Mesodermal cell (in vitro differentiated cells): ENCODE data around the gene PARP4. TPM values are rescaled to one million over a fixed set of nuclear protein-coding genes. Genes with fewer than 3 reads are reported as not detected.
"Not testable (repeated sequence)": the region's sequence is repeated elsewhere in the genome, so short reads cannot be mapped to it uniquely, and the experiment has no call there.

ENCODE experiments used
- H3K27ac ChIP-seq: 2 replicates; pipeline ENCODE4 v1.7.0; 2013; ENCODE audit warnings: mild to moderate bottlenecking, low read depth, low read length, moderate library complexity; ENCODE audit not compliant: severe bottlenecking
- H3K36me3 ChIP-seq: 2 replicates; pipeline ENCODE4 v1.7.1; 2013; ENCODE audit warnings: mild to moderate bottlenecking, low read length, moderate library complexity; ENCODE audit not compliant: control insufficient read depth, insufficient read depth
- H3K4me1 ChIP-seq: one replicate; pipeline ENCODE4 v1.7.1; 2013; ENCODE audit warnings: mild to moderate bottlenecking, low read length; ENCODE audit not compliant: insufficient read depth, control insufficient read depth, poor library complexity, severe bottlenecking
- H3K4me3 ChIP-seq: 2 replicates; pipeline ENCODE4 v1.7.0; 2013; ENCODE audit warnings: low read length, control low read depth, mild to moderate bottlenecking; ENCODE audit not compliant: insufficient read depth, poor library complexity, severe bottlenecking; ENCODE audit errors: extremely low read depth
- H3K9me3 ChIP-seq: 2 replicates; pipeline ENCODE4 v1.7.1; 2013; ENCODE audit warnings: mild to moderate bottlenecking, low read length, moderate library complexity; ENCODE audit not compliant: control insufficient read depth
- WGBS, 2 experiments: methylation state at CpG; one replicate each; pipeline ENCODE4 v1.1.5; 2013; ENCODE audit warnings: missing lambda C conversion rate in 2 of 2; ENCODE audit not compliant: insufficient coverage in 2 of 2; 5-methylcytosine and 5-hydroxymethylcytosine counted together
- polyA plus RNA-seq, 2 experiments: library from polyadenylated mRNA; stranded (reverse); fragments of 50-300 nt; gene quantifications; one replicate each; pipeline ENCODE4 v1.2.3, GENCODE V29; 2013

PARP4 gene
- polyA plus RNA-seq (2013, experiment 1 of 2), result 37.0 TPM
- 36.8 TPM for polyA plus RNA-seq (2013, experiment 2 of 2)

DNA sequence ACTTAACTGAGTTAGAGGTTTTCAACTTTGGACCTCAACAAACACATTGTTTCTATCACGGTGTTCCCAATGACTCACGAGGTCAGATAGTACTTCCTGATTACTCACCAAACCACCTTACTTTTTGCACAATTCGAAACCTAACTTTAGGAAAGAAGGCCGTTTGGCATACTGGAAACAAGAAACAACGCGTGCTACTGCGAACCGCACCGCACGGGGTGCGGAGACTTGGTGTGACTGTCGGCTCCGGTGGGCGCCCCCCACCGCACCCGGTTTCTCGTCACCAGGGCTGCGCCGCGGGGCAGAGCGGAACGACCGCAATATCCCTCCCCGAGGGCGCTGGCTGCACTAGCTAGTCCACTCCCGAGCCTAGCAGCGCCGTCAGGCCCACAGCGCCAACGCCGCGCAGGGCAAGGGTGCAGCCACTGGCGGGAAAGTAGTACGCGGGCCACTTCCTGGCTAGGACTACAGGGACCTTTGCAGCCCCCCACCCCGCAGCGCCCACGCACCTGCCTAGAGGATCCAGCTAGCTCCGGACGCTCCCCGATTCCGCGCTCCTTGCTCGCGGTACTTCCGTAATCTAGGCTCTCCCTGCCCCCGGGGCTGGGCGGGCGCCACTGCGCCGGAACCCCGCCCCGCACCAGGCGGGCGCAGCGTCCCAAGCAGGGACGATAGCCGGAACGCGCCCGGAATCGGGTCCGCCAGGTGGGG is at the start of gene PARP4:
Gene PARP4, minus strand, starts transcription at position 582 of the 711 bp plus-strand sequence. CDS start 9,002 bp downstream, outside the sequence.
- no peaks in the 10 kb centered on the region for H3K9me3 ChIP-seq
- H3K4me1 ChIP-seq, result peaks cover 7% of the 10 kb centered on the region
- peaks cover 9% of the 10 kb centered on the region for H3K36me3 ChIP-seq
- 0% methylated on average over 54 to 60 of the region's 63 CpGs for WGBS, 2 experiments
- H3K4me3 ChIP-seq, result peak within 1 kb of the TSS; percentile 67
- H3K27ac ChIP-seq, result peak within 1 kb of the TSS; percentile 84

- 96 to 97% methylated on average over 14 to 17 of the region's 34 CpGs for WGBS, 2 experiments
- not testable (repeated sequence) for H3K36me3 ChIP-seq, H3K4me3 ChIP-seq, H3K27ac ChIP-seq, H3K4me1 ChIP-seq, H3K9me3 ChIP-seq
Measured at GRCh38 chr13:24560579-24561187, 48.1 kb upstream of the PARP4 start.

DNA sequence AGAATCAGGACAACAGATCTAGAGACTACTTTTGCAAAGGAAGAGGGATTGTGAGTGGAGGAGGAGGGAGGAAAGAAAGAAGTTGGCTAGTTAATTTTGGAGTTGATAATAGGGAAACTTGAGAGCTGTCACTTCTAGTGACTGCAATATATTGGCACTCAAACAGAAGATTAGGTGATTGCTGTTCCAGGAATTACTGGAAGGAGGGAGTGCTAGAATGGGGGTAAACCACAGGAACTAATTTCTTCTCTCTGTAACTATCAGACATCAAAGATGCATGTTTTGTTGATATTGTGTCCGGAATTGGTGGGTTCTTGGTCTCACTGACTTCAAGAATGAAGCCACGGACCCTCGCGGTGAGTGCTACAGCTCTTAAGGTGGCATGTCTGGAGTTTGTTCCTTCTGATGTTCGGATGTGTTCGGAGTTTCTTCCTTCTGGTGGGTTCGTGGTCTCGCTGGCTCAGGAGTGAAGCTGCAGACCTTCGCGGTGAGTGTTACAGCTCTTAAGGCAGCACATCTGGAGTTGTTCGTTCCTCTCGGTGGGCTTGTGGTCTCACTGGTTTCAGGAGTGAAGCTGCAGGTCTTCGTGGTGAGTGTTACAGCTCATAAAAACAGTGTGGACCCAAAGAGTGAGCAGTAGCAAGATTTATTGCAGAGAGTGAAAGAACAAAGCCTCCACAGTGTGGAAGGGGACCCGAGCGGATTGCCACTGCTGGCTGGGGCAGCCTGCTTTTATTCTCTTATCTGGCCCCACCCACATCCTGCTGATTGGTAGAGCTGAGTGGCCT is 47.0 kb upstream of the PARP4 start:
- H3K27ac ChIP-seq, H3K4me1 ChIP-seq, H3K36me3 ChIP-seq, H3K4me3 ChIP-seq, H3K9me3 ChIP-seq: not testable (repeated sequence)
- 90 to 100% methylated on average over 1 to 3 of the region's 15 CpGs for WGBS, 2 experiments

DNA sequence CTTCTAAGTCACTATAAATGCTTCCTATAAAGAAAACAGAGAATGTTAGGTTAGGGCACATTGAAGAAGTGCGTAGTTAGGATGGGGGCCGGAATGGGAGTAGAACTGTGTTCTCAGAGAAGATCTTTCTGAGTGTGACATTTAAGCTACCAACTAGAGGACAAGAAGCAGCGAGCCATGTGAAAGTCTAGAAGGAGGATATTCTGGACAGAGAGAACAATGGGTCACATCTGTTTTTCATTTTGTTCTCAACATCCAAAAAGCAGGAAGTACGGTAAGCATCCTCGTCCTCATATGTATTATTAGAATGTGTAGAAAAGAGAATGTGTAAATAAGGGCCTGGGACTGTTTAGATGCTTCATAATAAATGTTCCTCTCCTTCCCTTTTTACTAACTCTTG is 44.5 kb upstream of the PARP4 start:
- 80% methylated on average over 3 of the region's 5 CpGs; no CpG with 5 or more reads in 1 of the 2 experiments for WGBS, 2 experiments
- Histone ChIP-seq H3K27ac (no peak overlapping the region), H3K4me1 (no peaks in the 10 kb centered on the region), H3K4me3 (no peak overlapping the region), H3K36me3 (no peaks in the 10 kb centered on the region), H3K9me3 (no peaks in the 10 kb centered on the region)

GRCh38 chr13:24553892-24554291 is 41.3 kb upstream of the PARP4 start:
- 83 to 96% methylated on average over 2 to 4 of the region's 5 CpGs for WGBS, 2 experiments
- H3K27ac ChIP-seq, H3K9me3 ChIP-seq, H3K4me1 ChIP-seq, H3K36me3 ChIP-seq, H3K4me3 ChIP-seq: not testable (repeated sequence)

DNA sequence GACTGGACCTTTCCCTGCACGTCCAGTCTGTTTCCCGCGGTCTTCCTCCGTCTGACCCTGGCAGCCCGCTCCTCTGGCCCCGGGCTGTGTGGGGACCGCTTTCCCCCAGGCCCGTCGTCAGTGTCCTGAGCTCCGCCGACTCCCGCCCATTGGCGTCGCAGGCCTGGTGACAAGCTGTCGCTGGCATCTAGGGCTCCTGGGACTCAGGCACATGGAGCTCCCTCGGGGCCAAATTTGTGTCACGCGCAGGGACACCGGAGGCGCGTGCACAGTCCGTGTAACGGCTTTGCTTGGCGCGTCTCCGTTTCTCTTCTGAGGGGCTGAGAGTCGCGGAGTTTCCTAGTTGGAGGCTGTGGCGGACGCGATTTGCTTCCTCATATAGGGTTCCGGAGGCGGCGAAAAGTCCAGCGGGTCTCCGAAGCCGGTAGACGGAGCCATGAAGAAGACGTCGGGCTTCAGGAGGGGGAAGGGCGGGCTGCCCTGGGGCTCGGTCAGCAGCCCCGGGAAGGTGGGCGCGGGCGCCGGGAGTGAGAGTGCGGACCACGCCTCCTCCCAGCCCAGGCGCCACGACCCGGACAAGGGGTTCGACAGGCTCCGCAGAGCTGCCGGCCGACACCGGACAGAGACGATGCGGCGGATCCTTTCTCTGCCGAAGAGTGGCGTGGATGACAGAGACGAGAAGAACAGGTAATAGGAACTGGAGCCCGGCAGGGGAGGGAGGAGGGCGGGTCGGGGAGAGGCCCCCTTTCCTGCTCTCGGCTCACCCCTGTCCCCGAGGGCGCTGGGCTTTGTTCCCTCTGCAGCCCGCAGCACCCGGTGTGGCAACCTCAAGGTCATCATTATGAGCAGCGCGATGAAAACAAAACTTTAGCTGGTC is 29.1 kb upstream of the PARP4 start:
- H3K27ac ChIP-seq, H3K9me3 ChIP-seq, H3K4me1 ChIP-seq, H3K36me3 ChIP-seq: not testable (repeated sequence)
- H3K4me3 ChIP-seq, result peak overlapping the region; percentile 32
- WGBS, 2 experiments, result 15 to 21% methylated on average over 25 to 28 of the region's 73 CpGs

DNA sequence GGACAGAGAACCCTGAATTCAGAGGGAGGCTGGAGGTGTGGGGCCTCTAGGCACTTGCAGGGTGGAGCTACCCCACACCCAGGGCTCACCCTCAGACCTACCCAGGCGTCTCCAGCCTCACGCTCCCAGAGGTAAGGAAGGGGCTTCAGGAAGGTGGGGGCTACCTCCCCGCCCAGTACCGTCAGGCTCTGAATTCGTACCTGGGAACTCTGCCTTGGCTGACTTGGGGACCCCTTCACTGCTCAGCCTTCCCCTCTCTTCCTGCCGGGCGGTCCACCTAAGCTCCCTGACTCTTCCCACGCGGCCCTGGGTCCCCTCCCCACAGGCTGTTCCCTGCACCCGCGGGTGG is 28.5 kb upstream of the PARP4 start:
- Histone ChIP-seq H3K27ac (no peak overlapping the region), H3K4me3 (peak overlapping the region; percentile 32), H3K9me3 (no peaks in the 10 kb centered on the region), H3K36me3 (no peaks in the 10 kb centered on the region), H3K4me1 (no peaks in the 10 kb centered on the region)
- WGBS, 2 experiments, result 35 to 63% methylated on average over 6 to 11 of the region's 11 CpGs

DNA sequence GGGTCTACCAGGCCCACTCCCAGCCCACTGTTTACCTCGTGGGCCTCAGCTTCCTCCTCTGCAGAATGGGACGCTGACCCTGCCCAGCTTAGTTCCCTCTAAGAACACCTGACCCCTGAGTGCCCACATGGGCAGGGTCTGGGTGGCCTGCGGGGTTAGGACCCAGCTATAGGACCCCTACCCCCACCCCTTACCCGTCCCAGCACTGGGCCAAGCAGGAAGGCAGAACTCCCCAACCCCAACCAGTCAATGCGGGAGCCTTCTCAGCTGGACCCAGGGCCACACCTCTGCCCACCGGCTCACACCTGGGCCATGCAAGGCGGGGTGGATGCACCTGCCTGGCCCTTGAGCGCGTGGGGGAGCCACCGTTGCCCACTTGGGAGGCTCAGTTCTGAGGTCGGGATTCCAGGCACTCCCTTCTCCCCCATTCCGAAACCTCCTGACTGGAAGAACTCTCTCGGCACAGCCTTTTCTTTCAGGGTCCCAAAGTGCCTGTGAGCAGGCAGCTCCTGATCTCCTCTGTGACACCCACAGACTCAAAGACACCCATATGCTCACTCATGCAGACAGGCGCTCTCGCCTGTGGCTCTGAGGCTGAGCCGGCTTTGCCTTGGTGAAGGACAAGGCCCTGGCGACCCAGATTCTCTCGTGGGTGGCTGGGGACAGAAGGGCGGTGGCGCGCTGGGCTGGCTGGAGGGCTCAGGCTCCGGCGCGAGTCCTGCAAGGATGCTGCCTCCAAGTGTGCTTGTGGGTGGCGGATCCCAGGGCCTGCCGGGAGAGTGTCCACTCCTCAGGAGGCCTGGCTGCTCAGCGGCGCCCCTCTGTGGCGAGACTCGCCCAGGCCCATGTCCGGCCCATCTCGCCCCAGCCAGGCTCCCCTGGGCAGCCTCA is 27.9 kb upstream of the PARP4 start:
- WGBS, 2 experiments, result 86 to 88% methylated on average over 18 to 26 of the region's 32 CpGs
- Histone ChIP-seq H3K27ac (no peak overlapping the region), H3K4me1 (no peaks in the 10 kb centered on the region), H3K9me3 (no peaks in the 10 kb centered on the region), H3K36me3 (no peaks in the 10 kb centered on the region), H3K4me3 (no peak overlapping the region)

DNA sequence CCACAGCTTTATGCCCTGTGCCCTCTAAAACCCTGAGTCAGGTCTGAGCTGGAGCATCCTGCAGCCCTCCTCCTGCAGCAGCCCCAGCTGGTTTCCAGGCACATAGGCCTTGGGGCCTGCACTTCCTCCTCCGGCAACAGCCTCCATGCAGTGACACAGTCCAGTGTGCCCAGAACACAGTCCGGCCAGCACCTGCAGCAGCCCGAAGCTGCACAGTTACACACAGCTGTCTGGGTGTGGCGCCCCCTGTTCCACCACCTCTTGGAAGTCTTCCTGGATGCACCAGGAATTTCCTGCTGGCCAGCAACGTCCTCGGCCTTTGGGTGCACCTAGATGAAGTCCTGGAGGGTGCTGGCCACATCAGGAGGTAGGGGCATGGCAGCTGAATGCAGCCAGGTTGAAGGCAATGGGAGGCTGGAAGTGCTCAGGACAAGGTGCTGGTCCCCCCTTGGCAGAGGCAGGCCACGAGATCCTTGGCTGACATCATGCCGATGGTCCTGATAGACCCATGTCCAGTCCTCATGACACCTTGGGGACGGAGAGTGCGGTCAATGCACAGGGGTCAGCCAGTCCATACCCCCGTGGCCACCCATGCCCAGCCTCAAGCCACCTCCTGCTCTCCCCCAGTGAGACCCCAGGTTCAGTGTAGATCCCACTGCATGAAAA is 27.1 kb upstream of the PARP4 start:
- no peak overlapping the region for H3K27ac ChIP-seq
- no peaks in the 10 kb centered on the region for H3K9me3 ChIP-seq
- H3K4me1 ChIP-seq, result no peaks in the 10 kb centered on the region
- H3K4me3 ChIP-seq, result no peak overlapping the region
- no peaks in the 10 kb centered on the region for H3K36me3 ChIP-seq
- WGBS, 2 experiments, result 87 to 92% methylated on average over 11 of the region's 11 CpGs
